Activated CD8-positive, alpha-beta memory T cell treated with anti-CD3 and anti-CD28 coated beads, Interleukin-2, amount 50 U/mL, for 24 hours (primary cell): ENCODE data around the gene C1orf116.

Source experiments
- DNase-seq: peaks from one replicate; pipeline ENCODE4 v3.0.0-alpha.2; 2020; ENCODE audit errors: extremely low read depth

Gene C1orf116

DNA sequence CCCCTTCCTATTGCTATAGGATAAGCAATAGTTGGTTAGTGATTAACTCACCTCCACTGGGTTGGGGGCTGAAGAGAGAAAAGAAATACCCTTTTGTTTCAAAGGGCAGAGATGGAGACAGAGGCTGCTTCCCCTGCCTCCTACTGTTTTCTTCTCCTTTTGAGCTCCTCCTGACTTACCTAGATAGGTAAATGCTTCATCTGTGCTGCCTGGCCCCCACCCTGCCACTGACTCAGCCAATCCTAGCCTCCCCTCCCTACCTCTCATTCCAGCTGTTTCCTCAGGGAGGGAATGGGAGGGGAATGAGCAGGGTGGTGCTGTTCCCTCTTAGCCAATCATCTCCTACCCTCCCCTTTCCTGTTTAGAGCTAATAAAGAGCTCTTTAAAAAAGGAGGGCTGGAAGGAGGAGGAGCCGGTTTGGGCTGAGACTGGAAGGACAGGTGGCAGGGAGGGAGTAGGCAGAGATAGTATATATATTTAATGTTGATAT, at the start of gene C1orf116:
TSS of gene C1orf116 (minus strand) at position 229 of the 490 bp plus-strand sequence. CDS start 5,158 bp downstream, outside the sequence.
- DNase-seq = no peak

DNA sequence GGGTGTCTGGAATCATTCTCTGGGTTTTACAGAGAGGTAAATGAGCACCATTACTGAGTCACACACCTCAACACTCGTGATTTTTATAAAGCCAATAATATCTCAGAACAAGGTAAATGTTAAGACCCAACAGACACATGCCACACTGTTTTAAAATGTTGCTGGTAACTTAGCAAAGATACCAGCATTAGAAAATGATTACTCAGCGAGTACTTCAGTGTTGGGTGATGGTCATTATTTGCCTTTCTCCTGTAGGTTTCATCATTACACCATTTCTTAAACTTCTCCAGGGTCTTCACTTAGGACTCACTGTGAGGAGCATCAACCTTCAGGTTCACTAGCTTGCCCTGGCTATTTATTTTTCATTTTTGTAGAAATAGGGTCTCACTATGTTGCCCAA, 49.2 kb upstream of the C1orf116 start:
- DNase-seq = no peak

DNA sequence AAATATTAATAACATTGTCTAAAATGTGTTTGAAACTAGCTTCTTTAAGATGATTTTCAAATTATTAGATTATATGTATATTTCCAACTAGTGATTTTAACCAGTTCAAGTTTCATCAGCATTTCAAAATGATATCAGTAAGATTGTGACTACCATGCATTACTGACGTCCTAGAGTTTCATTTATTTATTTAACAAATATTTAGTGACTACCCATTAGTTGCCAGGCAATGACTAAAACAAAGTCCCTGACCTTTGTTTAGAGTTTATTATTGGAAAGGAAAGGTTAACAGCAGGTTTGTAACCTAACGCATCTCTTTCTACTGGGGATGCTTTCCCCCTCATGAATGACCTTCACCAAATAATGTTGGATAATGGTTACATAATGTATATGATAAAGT, 48.5 kb upstream of the C1orf116 start:
- no peak for DNase-seq

DNA sequence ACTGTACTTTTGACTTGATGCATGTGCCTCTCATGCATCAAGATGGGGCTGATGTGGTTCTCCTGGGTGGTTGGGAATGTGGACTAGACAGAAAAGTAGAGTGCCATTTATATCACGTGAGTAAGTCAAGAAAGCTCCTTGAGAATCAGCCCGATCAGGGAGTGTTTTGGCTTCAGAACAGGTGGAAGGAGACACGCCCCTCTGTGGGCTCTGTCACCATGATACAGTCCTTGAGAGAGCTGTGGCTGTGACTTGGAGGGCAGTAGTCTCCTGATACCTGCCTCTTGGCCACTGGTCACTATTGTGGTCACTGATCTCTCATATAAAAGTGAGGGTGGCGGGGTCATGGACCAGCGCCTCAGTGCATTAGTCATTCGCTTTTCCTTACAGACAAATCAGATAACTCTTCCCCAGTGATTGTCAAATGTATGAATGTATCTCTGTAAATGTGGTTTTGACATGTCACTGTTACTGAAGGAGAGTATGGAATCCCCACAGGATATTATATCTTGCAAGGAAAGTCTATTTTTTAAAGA, 47.2 kb upstream of the C1orf116 start:
- no peak for DNase-seq

DNA sequence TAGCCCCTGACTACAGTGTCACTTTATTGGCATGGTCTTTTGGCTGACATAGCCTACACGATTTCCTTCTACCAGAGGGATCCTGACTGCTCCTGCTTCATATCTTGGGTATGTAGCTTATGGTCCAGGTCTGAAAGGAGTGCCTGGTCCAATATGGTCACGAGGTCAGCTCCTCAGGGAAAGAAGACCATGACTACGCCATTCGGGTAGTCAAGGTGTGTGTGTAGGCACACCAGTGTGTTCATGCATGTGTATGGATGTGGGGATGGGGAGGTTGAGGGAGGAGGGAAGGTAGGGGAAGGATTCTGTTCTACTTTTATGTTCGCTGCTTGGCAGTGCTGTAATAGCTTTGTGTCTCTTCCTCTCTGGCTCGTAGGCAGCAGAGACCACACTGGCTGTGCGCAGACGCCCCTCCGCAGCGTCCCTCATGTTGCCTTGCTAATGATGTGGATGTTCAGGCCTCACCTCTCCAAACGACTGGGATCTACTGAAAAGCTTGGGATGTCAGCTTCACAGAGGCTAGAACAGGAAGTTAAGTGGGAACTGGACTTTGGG, 46.1 kb upstream of the C1orf116 start:
- no peak for DNase-seq

DNA sequence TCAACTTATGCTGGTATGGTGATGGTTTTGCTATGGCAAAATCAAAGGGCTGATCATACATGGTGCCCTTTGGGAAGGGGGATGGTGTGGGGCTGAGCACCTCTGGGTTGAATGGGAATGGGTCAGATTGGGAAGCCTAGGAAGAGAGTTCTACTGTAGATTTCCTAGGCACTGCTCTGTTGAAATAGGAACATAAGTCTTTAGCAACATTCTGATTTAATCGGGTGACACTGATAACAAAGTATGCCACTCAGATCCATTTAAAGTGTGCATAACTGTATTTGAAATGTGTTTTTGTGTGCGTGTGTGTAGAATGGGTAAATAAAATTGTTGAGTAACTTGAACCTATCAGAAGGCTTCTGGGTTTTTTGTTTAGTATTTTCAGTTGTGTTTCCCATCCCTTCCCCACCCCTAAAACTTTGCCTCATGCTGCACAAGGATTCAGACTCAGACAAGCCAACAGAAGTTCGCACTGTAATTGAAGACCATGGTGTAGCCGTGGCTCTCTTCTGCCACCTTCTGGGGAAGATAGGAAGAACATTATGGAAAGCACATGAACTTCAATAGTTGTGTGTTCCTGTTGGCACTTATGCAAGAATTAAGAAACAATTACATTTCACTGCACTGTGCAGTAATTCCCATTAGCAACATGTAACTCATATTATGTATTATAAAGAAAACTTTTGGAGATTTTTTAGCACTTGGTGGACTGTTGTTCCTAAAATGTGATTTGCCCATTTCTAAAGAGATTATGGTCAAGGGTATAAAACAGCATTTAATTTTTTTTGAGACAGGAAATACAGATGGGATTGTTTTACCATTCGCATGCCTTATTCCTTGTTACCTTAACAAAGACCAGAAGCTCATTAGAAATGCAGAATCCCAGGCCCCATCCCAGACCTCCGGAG, 45.2 kb upstream of the C1orf116 start:
- peak; percentile 26 for DNase-seq

DNA sequence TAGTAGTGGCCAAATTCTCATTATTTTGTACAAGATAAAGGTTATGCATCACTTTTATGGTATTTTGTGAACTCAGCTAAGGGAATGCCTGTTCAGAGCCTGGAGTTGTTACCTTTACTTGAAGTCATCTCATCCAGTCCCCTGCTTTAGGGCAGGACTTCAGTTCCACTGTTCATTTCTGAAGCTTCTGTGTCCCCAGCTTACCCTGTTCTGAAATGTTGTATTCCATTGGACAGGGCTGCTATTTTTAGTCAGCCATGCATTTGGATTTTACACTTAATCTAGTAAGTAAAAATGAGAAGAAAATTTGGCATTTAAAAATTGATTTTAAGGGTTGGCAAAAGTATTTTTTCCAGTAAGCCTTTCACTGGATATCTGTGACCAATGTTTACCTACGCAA, 44.5 kb upstream of the C1orf116 start:
- DNase-seq = no peak

DNA sequence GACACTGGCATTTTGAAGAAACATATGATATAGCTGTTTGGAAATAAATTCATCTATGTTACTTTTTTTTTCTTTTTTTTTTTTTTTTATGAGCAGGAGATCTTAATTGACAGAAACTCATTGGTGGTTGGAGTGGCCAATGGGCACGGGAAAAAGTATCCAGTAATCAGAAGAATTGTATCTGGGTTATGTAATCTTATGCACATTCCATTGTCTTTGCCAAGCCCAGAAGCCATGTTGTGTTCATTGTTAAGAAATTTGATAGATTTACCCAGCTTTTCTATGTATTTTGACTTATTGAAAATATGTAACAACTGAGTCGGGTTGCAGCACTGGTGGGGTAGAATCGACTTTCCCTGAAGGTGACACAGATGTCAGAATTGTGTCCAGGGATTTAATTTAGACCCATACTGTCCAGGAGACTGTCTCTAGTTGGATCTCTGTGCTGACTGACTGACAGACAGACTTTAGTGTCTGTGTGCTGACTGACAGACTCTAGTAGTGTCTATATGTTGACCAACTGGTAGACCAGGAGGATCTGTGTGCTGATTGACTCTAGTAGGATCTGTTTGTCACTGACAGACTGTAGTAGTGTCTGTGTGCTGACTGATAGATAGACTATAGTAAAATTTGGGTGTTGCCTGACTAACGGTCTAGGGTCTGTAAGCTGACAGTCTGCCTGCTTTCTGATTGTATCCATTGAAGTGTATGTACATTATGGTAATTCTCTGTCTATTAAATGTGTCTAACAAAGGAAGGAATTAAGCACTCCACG, 43.8 kb upstream of the C1orf116 start:
- no peak for DNase-seq

DNA sequence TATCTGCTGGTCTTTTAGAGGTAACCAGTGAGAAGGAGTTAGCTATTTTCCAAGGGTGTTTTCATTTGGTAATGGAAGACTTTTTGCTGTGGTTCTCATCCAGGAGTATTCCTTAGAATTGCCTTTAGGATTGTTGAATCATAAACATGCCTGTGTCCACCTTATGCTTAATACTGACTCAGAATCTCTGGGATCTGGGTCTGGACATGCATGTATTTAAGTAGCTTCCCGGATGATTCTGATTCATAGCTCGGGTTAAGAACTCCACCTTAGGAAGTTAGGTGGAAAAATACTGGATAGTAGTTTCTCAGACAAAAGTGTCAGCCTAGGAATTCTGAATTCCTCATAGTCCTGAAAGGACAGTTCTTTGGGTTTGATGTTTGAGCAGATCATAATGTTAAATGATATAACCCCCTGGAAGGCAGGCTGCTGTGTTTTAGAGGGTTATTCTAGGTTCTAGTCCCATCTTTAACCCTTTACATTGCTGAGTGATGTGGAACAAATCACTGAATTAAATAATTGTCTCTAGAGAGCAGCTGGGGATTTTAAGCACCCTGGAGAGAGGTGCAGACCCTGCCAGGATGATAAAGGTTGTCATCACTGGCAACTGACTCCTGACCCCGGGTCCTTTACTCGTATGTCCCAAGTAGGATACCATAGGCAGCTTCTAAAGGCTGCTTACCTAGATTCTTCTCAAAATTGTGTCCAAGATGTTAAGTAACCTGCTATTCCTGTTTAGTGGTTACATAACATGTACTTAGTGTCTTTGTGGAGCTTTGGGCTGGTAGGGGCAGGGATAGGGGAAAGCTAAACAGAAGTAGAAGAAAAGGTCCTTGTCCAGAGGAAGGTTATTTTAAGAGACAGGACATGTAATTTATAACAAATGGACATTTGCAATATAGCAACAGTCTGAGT, 41.6 kb upstream of the C1orf116 start:
- DNase-seq = no peak

DNA sequence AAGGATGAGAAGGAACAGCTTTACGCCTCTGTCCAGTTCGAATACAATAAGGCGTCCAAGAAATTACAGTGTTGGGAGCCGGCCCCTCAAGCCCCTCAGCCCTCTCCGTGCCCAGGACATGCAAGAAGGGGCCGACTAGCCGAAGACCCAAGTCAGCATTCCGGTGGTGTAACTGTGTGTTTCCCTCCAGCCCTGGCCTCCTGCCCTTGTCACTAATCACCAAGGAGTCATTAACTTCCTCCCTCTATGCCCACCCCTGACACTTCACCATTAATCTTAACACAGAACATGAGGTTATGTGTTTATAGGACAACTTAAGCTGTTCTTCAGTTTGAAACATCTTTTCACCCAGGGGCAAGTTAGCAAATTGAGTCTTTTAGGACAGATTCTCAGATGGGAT, 39.7 kb upstream of the C1orf116 start:
- DNase-seq = no peak

DNA sequence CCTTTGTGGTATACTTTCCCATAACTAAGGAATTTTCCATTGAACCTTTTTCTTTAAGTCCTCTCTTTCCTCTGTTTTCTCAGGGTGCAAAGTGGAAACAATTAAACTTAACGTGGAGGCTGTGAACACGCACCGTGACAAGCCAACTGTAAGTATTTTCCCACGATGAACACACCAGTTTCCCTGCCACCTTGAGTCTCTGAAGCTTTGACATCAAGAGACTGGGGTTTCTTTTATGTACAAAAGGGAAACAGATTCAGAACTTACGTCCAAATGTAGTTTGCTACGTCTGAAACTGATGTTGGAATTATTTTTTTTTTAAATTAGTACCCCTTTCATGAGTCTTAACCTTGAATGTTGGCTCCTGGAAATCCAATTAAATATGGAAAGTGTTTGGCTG, 38.9 kb upstream of the C1orf116 start:
- DNase-seq = no peak

DNA sequence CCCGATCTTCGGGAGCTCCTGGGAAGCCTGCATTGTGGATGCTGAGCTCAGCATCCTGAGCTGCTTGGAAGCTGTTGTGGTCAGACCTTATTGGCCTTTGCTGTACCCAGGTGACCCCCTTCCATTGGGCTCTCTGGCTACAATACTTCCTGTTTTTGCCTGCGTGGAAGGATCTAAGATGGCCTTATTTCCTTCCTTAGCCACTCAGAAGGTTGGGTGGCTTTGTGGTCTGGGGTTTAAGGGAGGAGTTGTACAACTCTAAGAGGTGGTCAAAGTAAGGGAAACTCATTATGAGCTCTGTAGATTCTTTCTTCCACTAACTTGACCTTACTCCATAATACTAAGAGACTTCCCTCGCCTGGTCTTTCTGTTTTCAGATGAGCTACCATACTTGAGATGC, 38.3 kb upstream of the C1orf116 start:
- DNase-seq = no peak

DNA sequence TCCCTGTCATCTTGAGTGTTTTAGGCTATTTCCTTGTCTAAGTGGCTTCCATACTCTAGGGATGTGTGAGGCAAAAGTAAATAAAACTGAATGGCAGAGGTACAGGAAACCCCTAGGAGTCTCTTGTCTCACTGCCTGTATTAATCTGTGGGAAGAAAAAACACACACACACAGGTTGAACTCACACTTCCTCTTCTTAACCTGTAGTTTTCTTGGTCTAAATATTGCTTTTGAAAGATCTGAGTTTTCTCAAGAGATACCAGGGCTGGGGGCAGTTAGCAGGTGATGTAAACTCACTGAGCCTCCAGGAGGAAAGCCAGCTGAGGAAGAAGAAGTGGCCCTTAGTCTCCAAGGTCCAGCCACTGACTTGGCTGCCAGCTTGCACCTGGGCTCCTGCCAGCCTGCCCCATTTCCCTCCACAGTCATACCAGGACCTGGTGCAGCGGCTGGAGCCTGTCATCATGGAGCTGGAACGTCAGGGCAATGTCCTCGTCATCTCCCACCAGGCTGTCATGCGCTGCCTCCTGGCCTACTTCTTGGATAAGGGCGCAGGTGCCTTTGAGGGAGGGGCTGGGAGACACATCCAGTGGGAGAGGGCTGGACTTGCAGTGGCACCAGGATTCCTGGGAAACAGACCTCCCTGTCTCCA, 37.4 kb upstream of the C1orf116 start:
- DNase-seq = no peak

DNA sequence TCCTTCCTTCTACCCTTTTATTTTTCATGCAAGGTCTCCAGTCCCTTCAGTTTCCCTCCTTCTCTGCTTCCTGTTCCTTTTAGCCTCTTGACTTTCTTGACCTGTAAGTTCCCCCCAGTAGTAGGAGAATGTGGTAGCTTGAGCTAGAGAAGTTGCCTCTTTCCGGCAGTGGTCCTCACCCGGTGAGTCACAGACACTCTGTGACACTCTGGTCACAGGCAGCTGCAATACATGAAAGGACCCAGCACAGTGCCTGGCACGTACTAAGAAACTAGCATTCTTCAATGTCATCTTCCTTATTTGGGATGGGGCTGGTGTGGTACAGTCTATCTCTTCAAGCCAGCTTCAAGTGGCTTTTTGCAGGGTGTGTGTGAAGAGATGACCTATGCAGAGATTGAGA, 36.5 kb upstream of the C1orf116 start:
- DNase-seq = no peak

DNA sequence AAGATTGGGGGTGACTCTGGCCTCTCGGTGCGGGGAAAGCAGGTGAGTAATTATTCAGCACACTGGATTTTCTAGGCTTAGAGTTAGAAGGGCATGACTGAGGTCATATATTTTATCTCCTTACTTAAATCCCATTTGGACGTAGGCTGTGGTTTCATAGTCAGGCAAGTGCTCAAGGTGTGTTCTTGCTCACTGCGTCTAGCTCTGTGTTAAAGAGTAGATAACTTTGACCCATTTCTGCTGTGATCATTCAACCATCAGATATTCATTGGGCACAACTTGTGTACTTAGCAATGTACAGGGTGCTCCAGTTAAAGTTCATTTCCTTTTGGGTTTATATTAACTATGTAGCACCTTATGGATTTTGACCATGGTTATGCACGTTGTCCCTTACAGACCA, 35.1 kb upstream of the C1orf116 start:
- DNase-seq = no peak

DNA sequence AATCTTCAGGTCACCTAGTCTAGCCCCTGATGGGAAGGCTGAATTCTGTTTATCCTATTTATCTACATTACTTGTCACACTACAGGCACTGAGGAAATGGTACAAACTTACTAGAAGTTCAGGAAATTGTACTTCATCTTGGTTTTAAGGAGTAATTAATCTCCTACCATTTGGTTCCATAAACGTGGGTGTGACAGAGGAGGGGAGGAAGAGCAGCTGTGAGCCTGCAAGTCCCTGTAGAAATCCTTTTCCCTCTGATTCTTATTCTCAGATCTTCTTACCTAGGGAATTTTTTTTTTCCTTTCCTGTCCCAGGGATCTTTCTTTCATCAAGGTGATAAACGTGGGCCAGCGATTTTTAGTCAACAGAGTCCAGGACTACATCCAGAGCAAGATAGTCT, 34.6 kb upstream of the C1orf116 start:
- no peak for DNase-seq

DNA sequence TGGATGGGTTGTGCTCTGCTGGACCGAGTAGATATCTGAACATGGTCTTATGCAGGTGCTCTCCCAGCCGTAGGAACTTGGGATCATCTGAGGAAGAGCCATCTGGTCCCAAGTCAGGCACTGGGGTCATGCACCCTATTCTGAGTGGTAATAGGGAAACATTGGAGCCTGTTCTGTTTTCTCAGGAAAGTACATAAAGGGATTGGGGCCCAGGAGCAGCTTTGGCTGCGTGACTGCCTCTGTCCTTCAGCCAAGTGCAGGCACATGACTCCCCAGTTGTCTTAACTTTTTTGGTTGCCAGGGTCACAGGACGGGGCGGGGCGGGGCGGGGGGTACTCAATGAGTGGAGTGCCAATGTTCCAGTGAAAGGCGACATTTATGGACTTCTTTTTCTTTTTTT, 32.0 kb upstream of the C1orf116 start:
- no peak for DNase-seq

DNA sequence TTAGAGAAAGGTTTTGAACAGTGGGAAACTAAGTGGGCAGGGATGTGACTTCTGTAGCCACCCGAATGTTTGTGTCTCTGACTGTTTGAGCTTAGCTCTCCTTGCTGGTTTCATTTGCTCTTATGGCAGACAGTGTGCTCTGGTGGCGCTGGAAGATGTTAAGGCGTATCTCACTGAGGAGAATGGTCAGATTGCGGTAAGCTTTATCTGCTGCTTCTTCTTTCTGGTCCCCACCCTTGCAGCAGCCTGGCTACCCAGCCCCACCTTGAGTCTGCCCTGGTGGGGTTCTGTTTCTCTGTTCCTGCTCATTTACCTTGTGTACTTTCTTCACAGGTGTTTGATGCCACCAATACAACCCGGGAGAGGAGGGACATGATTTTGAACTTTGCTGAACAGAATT, 30.5 kb upstream of the C1orf116 start:
- no peak for DNase-seq

DNA sequence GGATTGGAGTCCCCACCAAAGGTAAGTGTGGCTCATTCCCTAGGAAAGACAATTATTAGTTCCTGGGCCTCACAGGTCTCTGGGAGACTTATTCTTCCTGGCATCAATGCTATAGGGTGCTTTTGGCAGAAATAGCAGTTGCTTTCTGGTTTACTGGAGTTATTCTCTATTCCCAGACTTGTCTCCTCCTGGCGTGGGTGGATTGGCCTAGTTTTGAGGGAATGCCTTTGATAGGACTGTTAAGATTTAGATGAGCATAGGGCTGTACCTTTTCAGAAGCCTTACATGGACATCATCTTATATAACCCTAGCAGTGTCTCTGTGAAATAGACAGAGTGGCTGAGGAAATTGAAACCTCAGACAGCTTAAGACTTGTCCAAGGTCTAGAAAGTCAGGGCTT, 29.5 kb upstream of the C1orf116 start:
- DNase-seq = no peak

DNA sequence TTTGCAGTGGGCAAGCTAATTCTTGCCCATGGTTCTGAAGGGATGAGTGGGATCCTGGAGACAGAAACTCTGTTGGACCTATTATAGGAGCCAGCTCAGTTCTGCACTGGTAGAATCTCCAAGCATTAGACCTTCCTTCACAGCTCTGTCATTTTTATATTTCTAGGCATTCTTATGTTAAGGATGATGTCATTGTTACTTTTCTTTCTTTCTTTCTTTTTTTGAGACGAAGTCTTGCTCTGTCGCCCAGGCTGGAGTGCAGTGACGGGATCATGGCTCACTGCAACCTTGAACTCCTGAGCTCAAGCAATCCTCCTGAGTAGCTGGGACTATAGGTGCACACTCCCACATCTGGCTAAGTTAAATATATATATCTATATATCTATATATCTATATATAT, 28.0 kb upstream of the C1orf116 start:
- DNase-seq = no peak

DNA sequence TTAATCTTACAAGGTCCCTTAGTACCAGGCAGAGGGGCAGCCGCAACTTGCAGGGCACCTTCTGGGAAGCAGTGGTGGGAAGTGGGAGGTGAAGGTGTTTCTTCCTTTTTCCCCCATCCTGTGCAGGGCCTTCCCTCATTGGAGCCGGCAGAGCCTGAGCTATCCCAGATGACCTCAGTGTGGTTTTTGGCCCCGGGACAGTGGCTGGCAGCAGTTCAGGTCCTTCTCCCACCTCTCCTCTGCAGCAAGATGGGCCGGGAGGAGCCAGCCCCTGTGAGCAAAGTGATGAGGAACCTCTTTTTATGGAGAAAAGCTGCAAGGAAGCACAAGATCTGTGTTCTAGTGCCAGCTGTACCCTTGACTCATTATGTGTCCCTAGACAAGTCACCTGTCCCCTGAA, 27.3 kb upstream of the C1orf116 start:
- no peak for DNase-seq
